Keratinocyte (primary cell): ENCODE results near the gene RNF103.

Experiments
- EZH2 ChIP-seq: IDR thresholded peaks from one replicate; pipeline ENCODE4 v1.6.1; 2012; ENCODE audit warnings: inconsistent platforms, mild to moderate bottlenecking, low read length, moderate library complexity
- TF ChIP-seq, protein P1 (sequence below), 3 experiments: IDR thresholded peaks in 1 of 3; conservative IDR thresholded peaks in 1 of 3; optimal IDR thresholded peaks in 1 of 3; 2 replicates in 2 of 3; 3 replicates in 1 of 3; pipeline versions ENCODE3 to v1.5.1; 2011; ENCODE audit warnings: low read length in 3 of 3, mild to moderate bottlenecking in 3 of 3, moderate library complexity in 2 of 3, control low read depth in 1 of 3, inconsistent platforms in 1 of 3; ENCODE audit not compliant: insufficient read depth in 2 of 3; ENCODE audit errors: extremely low read depth in 1 of 3

DNA sequence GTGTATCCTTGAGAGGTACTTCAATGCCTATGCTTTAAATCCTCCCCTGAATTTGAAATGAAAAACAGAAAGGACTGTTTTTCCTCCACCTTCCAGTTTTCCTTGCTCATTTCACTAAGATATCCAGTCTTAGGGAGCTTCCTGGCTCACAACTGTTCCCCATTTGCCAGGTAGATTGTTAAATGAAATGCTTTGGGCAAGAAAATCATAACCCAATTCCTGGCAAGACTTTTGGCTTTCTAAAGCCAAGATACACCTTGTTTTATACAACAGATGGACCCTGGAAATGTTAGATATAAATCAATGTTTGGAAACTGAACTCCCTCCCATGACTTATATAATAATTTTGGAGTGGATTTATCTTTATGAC lies 56.9 kb downstream of the RNF103 start:
- TF ChIP-seq, protein P1, sequence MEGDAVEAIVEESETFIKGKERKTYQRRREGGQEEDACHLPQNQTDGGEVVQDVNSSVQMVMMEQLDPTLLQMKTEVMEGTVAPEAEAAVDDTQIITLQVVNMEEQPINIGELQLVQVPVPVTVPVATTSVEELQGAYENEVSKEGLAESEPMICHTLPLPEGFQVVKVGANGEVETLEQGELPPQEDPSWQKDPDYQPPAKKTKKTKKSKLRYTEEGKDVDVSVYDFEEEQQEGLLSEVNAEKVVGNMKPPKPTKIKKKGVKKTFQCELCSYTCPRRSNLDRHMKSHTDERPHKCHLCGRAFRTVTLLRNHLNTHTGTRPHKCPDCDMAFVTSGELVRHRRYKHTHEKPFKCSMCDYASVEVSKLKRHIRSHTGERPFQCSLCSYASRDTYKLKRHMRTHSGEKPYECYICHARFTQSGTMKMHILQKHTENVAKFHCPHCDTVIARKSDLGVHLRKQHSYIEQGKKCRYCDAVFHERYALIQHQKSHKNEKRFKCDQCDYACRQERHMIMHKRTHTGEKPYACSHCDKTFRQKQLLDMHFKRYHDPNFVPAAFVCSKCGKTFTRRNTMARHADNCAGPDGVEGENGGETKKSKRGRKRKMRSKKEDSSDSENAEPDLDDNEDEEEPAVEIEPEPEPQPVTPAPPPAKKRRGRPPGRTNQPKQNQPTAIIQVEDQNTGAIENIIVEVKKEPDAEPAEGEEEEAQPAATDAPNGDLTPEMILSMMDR (optimal IDR thresholded peaks at IDR 0.05 in 1 of 3, IDR thresholded peaks at IDR 0.05 in 1 of 3, conservative IDR thresholded peaks at IDR 0.05 in 1 of 3; ENCODE audit: extremely low read depth in 1 of 3, insufficient read depth in 2 of 3, low read length in 3 of 3) = no peak
- TF ChIP-seq EZH2 = no peak
